ENCODE data around the gene TEX2.

GRCh38 chr17:64166876-64167275, 96.2 kb downstream of the TEX2 start:
- TF ChIP-seq CTCF (IDR thresholded peaks at IDR 0.05) (no peak), EZH2 (IDR thresholded peaks at IDR 0.05; ENCODE audit: borderline replicate concordance, insufficient read depth, low read depth, low read length, poor library complexity, severe bottlenecking) (no peak)
